Measurements from ENCODE around the gene TBC1D21. TPM values are rescaled to one million over a fixed set of nuclear protein-coding genes. Genes with fewer than 3 reads are reported as not detected.
A peak's percentile ranks its signal among the peaks of the same experiment; 100 is the strongest.

Gene TBC1D21
- total and polyA plus RNA-seq, 9 of the 15 experiments (the other 6 are each of a cell fraction or from before 2014, with no cell fraction given) = not detected

GRCh38 chr15:73844356-73844755 is 29.0 kb upstream of the TBC1D21 start:
- Histone ChIP-seq H3K27me3 (ENCODE audit: control insufficient read depth in 2 of 2, insufficient read depth in 2 of 2, low read length in 2 of 2) (peaks cover 3 to 33% of the 10 kb centered on the region in 2 experiments; a peak in 3 of 5 replicates), H3K27ac (ENCODE audit: extremely low read depth, low read depth, low read length) (no peak overlapping the region), H3K9me1 (ENCODE audit: control insufficient read depth, insufficient read depth, low read length) (no peaks in the 10 kb centered on the region), H2AFZ (ENCODE audit: low read depth, low read length) (no peak overlapping the region), H3K9me3 (replicated peaks; ENCODE audit: control insufficient read depth, insufficient read depth, low read depth, low read length) (no peaks in the 10 kb centered on the region), H3K4me3 (no peak overlapping the region), H3K9ac (ENCODE audit: insufficient read depth in 1 of 2, low read depth in 2 of 2, low read length in 2 of 2) (no peak overlapping the region), H3K4me2 (ENCODE audit: insufficient read depth, low read length) (no peak overlapping the region), H4K20me1 (replicated peaks; ENCODE audit: control insufficient read depth, insufficient read depth, low read length) (no peaks in the 10 kb centered on the region), H3K4me1 (replicated peaks in 1 of 2; ENCODE audit: control insufficient read depth in 2 of 2, insufficient read depth in 2 of 2, low read length in 2 of 2) (no peaks in the 10 kb centered on the region), H3K79me2 (ENCODE audit: control insufficient read depth, insufficient read depth, low read length) (no peaks in the 10 kb centered on the region), H3K36me3 (ENCODE audit: control insufficient read depth, insufficient read depth, low read length) (no peaks in the 10 kb centered on the region)
- DNase-seq (ENCODE audit: extremely low read depth in 1 of 4, low spot score in 3 of 4) (no peak), FAIRE-seq (no peak), ATAC-seq (no peak)
- CTCF ChIA-PET (ENCODE audit: low intra/inter-chr PET ratio) = no interaction called here
- in situ Hi-C loops (cut with MboI) = no loop called here
- intact Hi-C loops (cut with micrococcal nuclease) = no loop called here
- TF ChIP-seq ZEB2 (IDR thresholded peaks at IDR 0.05) = no peak
- TF ChIP-seq NFATC3 (IDR thresholded peaks at IDR 0.05) = no peak
- TF ChIP-seq TRIM28 (IDR thresholded peaks at IDR 0.05) = no peak
- TF ChIP-seq ATF3 (IDR thresholded peaks at IDR 0.05) = peak; percentile 12; the same call in 1 of the 2 replicates
- no peak for TF ChIP-seq ATF3 (CRISPR knock-in tag; conservative IDR thresholded peaks at IDR 0.05)
- TF ChIP-seq EWSR1 (IDR thresholded peaks at IDR 0.05; ENCODE audit: borderline replicate concordance, low read depth, partially characterized antibody) = no peak
- no TSS peak for BruUV-seq (replicated peaks)
- POLR2A ChIA-PET = interaction anchor here (1.2 kb wide), 1 partner anchor 26 kb away, joined by 3 read pairs; no protein-coding TSS in a partner anchor
- 0% methylated on average over 1 of the region's 1 CpG for WGBS (ENCODE audit: insufficient coverage, low coverage, missing lambda C conversion rate)

- no peak overlapping the region for H3K9ac ChIP-seq (ENCODE audit: insufficient read depth in 1 of 2, low read depth in 2 of 2, low read length in 2 of 2)
- CTCF ChIA-PET (ENCODE audit: low intra/inter-chr PET ratio) = no interaction called here
- H3K79me2 ChIP-seq (ENCODE audit: control insufficient read depth, insufficient read depth, low read length) = no peaks in the 10 kb centered on the region
- no peak for TF ChIP-seq HNRNPK (IDR thresholded peaks at IDR 0.05; ENCODE audit: low read depth, low read length, poor library complexity, severe bottlenecking)
- no peak overlapping the region for H3K27ac ChIP-seq (ENCODE audit: extremely low read depth, low read depth, low read length)
- WGBS (ENCODE audit: insufficient coverage, low coverage, missing lambda C conversion rate) = 0% methylated on average over 2 of the region's 2 CpGs
- H2AFZ ChIP-seq (ENCODE audit: low read depth, low read length) = no peak overlapping the region
- no peak overlapping the region for H3K4me2 ChIP-seq (ENCODE audit: insufficient read depth, low read length)
- peaks cover 3 to 26% of the 10 kb centered on the region in 2 experiments; a peak in 3 of 5 replicates for H3K27me3 ChIP-seq (ENCODE audit: control insufficient read depth in 2 of 2, insufficient read depth in 2 of 2, low read length in 2 of 2)
- DNase-seq (ENCODE audit: extremely low read depth in 1 of 4, low spot score in 3 of 4) = no peak
- no peak overlapping the region for H3K4me3 ChIP-seq
- intact Hi-C loops (cut with micrococcal nuclease) (no loop called here), in situ Hi-C loops (cut with MboI) (no loop called here)
- H3K4me1 ChIP-seq (replicated peaks in 1 of 2; ENCODE audit: control insufficient read depth in 2 of 2, insufficient read depth in 2 of 2, low read length in 2 of 2) = no peaks in the 10 kb centered on the region; a peak in 1 of 5 replicates
- no TSS peak for BruUV-seq (replicated peaks)
- H3K9me3 ChIP-seq (replicated peaks; ENCODE audit: control insufficient read depth, insufficient read depth, low read depth, low read length) = no peaks in the 10 kb centered on the region
- H3K9me1 ChIP-seq (ENCODE audit: control insufficient read depth, insufficient read depth, low read length) = no peaks in the 10 kb centered on the region
- H3K36me3 ChIP-seq (ENCODE audit: control insufficient read depth, insufficient read depth, low read length) = no peaks in the 10 kb centered on the region
- no peak for ATAC-seq
- peaks cover 5% of the 10 kb centered on the region; the same call in 1 of the 2 replicates for H4K20me1 ChIP-seq (replicated peaks; ENCODE audit: control insufficient read depth, insufficient read depth, low read length)
- POLR2A ChIA-PET = interaction anchor here (0.6 to 1.2 kb wide), 3 partner anchors 25 to 420 kb away, joined by 3 read pairs; no protein-coding TSS in a partner anchor
- FAIRE-seq = no peak
Observed at GRCh38 chr15:73845507-73845906, 27.9 kb upstream of the TBC1D21 start.

All from K562 (cell line).